ENCODE data around the gene PARK7. TPM values are rescaled to one million over a fixed set of nuclear protein-coding genes. Genes with fewer than 3 reads are reported as not detected.

PARK7 gene
- total and polyA plus RNA-seq, 8 donors = 227 to 307 (median 286) TPM

GRCh38 chr1:8022395-8023286 is 61.1 kb downstream of the PARK7 start:
- Histone ChIP-seq H3K4me1 (peaks cover 20 to 48% of the 10 kb centered on the region in 2 donors), H3K27ac (peak overlapping the region; percentile 18 to 88), H3K27me3 (peaks cover 0 to 45% of the 10 kb centered on the region in 2 donors), H3K4me3 (peak overlapping the region in 1 of 2 donors; percentile 74), H3K36me3 (no peaks in the 10 kb centered on the region), H3K9me3 (no peaks in the 10 kb centered on the region)
- no peak for ATAC-seq
- no peak for TF ChIP-seq CTCF (IDR thresholded peaks at IDR 0.05)
- intact Hi-C loops (cut with DNase I) = no loop called here
- DNase-seq = no peak

GRCh38 chr1:8023287-8023994 is 61.9 kb downstream of the PARK7 start:
- Histone ChIP-seq H3K9me3 (no peaks in the 10 kb centered on the region), H3K27me3 (peaks cover 0 to 45% of the 10 kb centered on the region in 2 donors), H3K36me3 (no peaks in the 10 kb centered on the region), H3K4me1 (peaks cover 26 to 52% of the 10 kb centered on the region in 2 donors), H3K27ac (peak overlapping the region in 1 of 2 donors; percentile 88), H3K4me3 (peak overlapping the region in 1 of 2 donors; percentile 74)
- intact Hi-C loops (cut with DNase I) = no loop called here
- no peak for TF ChIP-seq CTCF (IDR thresholded peaks at IDR 0.05)
- ATAC-seq (no peak), DNase-seq (no peak)

GRCh38 chr1:8023995-8024313 is 62.4 kb downstream of the PARK7 start:
- peak overlapping the region in 1 of 2 donors; percentile 88 for H3K27ac ChIP-seq
- H3K36me3 ChIP-seq = no peaks in the 10 kb centered on the region
- no peaks in the 10 kb centered on the region for H3K9me3 ChIP-seq
- DNase-seq = no peak
- TF ChIP-seq CTCF (IDR thresholded peaks at IDR 0.05) = no peak
- intact Hi-C loops (cut with DNase I) = no loop called here
- H3K27me3 ChIP-seq = peaks cover 0 to 45% of the 10 kb centered on the region in 2 donors
- H3K4me3 ChIP-seq = peak overlapping the region in 1 of 2 donors; percentile 74
- no peak for ATAC-seq
- H3K4me1 ChIP-seq = peaks cover 23 to 51% of the 10 kb centered on the region in 2 donors

- DNase-seq (no peak), ATAC-seq (no peak)
- H3K36me3 ChIP-seq = no peaks in the 10 kb centered on the region
- peaks cover 20 to 47% of the 10 kb centered on the region in 2 donors for H3K4me1 ChIP-seq
- H3K27me3 ChIP-seq = peaks cover 0 to 45% of the 10 kb centered on the region in 2 donors
- H3K27ac ChIP-seq = peak overlapping the region in 1 of 2 donors; percentile 88
- no peak for TF ChIP-seq CTCF (IDR thresholded peaks at IDR 0.05)
- intact Hi-C loops (cut with DNase I) = no loop called here
- peak overlapping the region; percentile 74 to 81 for H3K4me3 ChIP-seq
- no peaks in the 10 kb centered on the region for H3K9me3 ChIP-seq
These were observed 62.8 kb downstream of the PARK7 start for GRCh38 chr1:8024329-8024728.

All from left lung (tissue), 10 donors.